GDM1 (cell line): Measurements from ENCODE around the gene C10orf67.
"Not testable (repeated sequence)": the region's sequence is repeated elsewhere in the genome, so short reads cannot be mapped to it uniquely, and the experiment has no call there.

Source experiments
- DNase-seq: peaks from one replicate; lab custom pipeline; 2025; lab: John Stamatoyannopoulos, UW

Gene C10orf67

GRCh38 chr10:23322082-23322481 is 22.5 kb downstream of the C10orf67 start:
- DNase-seq: no peak

- no peak for DNase-seq
These were observed 24.8 kb downstream of the C10orf67 start for GRCh38 chr10:23319835-23320234.

GRCh38 chr10:23318359-23318758 is 26.2 kb downstream of the C10orf67 start:
- DNase-seq: no peak

GRCh38 chr10:23317416-23317815 is 27.2 kb downstream of the C10orf67 start:
- DNase-seq: no peak

- DNase-seq: no peak
These were observed 28.2 kb downstream of the C10orf67 start for GRCh38 chr10:23316406-23316805.

GRCh38 chr10:23315966-23316365 is 28.6 kb downstream of the C10orf67 start:
- DNase-seq: no peak

- DNase-seq: peak; percentile 21
These were observed 29.8 kb downstream of the C10orf67 start for GRCh38 chr10:23314835-23315239.

- no peak for DNase-seq
These were observed 33.6 kb downstream of the C10orf67 start for GRCh38 chr10:23311034-23311433.

- no peak for DNase-seq
These were observed 34.2 kb downstream of the C10orf67 start for GRCh38 chr10:23310404-23310803.

GRCh38 chr10:23299961-23300360 is 44.6 kb downstream of the C10orf67 start:
- not testable (repeated sequence) for DNase-seq

GRCh38 chr10:23294638-23295247 is 49.9 kb downstream of the C10orf67 start:
- no peak for DNase-seq

- DNase-seq: no peak
These were observed 50.5 kb downstream of the C10orf67 start for GRCh38 chr10:23293973-23294590.

GRCh38 chr10:23293145-23293724 is 51.4 kb downstream of the C10orf67 start:
- no peak for DNase-seq

GRCh38 chr10:23291551-23292334 is 52.9 kb downstream of the C10orf67 start:
- DNase-seq: no peak

GRCh38 chr10:23284674-23285335 is 59.8 kb downstream of the C10orf67 start:
- DNase-seq: no peak

GRCh38 chr10:23284155-23284554 is 60.4 kb downstream of the C10orf67 start:
- no peak for DNase-seq

GRCh38 chr10:23283680-23284079 is 60.9 kb downstream of the C10orf67 start:
- DNase-seq: no peak

- no peak for DNase-seq
These were observed 63.6 kb downstream of the C10orf67 start for GRCh38 chr10:23281044-23281433.

- no peak for DNase-seq
These were observed 64.1 kb downstream of the C10orf67 start for GRCh38 chr10:23280419-23281043.

- DNase-seq: no peak
These were observed 69.2 kb downstream of the C10orf67 start for GRCh38 chr10:23275355-23275754.

GRCh38 chr10:23274179-23274578 is 70.4 kb downstream of the C10orf67 start:
- not testable (repeated sequence) for DNase-seq

- no peak for DNase-seq
These were observed 74.1 kb downstream of the C10orf67 start for GRCh38 chr10:23270531-23270930.
